Caco-2 (cell line): ENCODE data around the gene ESRRB. TPM values are rescaled to one million over a fixed set of nuclear protein-coding genes. Genes with fewer than 3 reads are reported as not detected.

Experiments used
- BruUV-seq: library from RNA; stranded (reverse); fragments of 400-500 nt; replicated peaks from 2 replicates; lab custom pipeline; 2021; lab: Mats Ljungman, UMichigan
- CTCF ChIA-PET: fragments of 300-600 bp; sonication (Branson Sonifier 250); formaldehyde crosslinking; loops from one replicate; lab custom pipeline; 2022; ENCODE audit warnings: antibody characterized with exemption; lab: Charles Lee
- POLR2A ChIA-PET: fragments of 300-600 bp; sonication (Branson Sonifier 250); formaldehyde crosslinking; loops from one replicate; lab custom pipeline; 2022; ENCODE audit warnings: antibody characterized with exemption; lab: Charles Lee
- DNase-seq, 2 experiments: peaks; one replicate each; pipeline versions ENCODE4 v3.0.0 to v3.0.0-alpha.2; 2020 to 2022
- H3K27me3 ChIP-seq: replicated peaks from 2 replicates; pipeline ENCODE4 v1.6.0; 2011; ENCODE audit warnings: low read length; ENCODE audit not compliant: control insufficient read depth, insufficient read depth
- H3K36me3 ChIP-seq: 2 replicates; pipeline ENCODE4 v1.5.1; 2011; ENCODE audit warnings: low read length; ENCODE audit not compliant: control insufficient read depth, insufficient read depth
- H3K4me1 ChIP-seq: fragments of 250-450 bp; sonication (Bioruptor Pico); 2 replicates; pipeline ENCODE4 v1.5.1; 2020; ENCODE audit warnings: mild to moderate bottlenecking
- H3K4me3 ChIP-seq: 2 replicates; pipeline ENCODE4 v1.5.1; 2011; ENCODE audit warnings: low read depth, mild to moderate bottlenecking, control low read depth, low read length
- H3K9me3 ChIP-seq: fragments of 250-450 bp; sonication (Bioruptor Pico); 2 replicates; pipeline ENCODE4 v1.5.1; 2020; ENCODE audit warnings: mild to moderate bottlenecking, moderate library complexity
- H3K27ac Mint-ChIP-seq: one replicate; pipeline ENCODE4 v1.8.0; 2022; ENCODE audit warnings: mixed read lengths; ENCODE audit not compliant: unreplicated experiment
- H3K27me3 Mint-ChIP-seq: one replicate; pipeline ENCODE4 v1.8.0; 2022; ENCODE audit warnings: mixed read lengths; ENCODE audit not compliant: insufficient read depth, unreplicated experiment
- H3K36me3 Mint-ChIP-seq: one replicate; pipeline ENCODE4 v1.8.0; 2022; ENCODE audit warnings: mild to moderate bottlenecking, mixed read lengths; ENCODE audit not compliant: insufficient read depth, unreplicated experiment
- H3K4me1 Mint-ChIP-seq: one replicate; pipeline ENCODE4 v1.8.0; 2022; ENCODE audit warnings: low read depth, mixed read lengths; ENCODE audit not compliant: unreplicated experiment
- H3K4me3 Mint-ChIP-seq: one replicate; pipeline ENCODE4 v1.8.0; 2022; ENCODE audit warnings: mild to moderate bottlenecking, moderate library complexity, mixed read lengths; ENCODE audit not compliant: unreplicated experiment
- H3K9me3 Mint-ChIP-seq: one replicate; pipeline ENCODE4 v1.8.0; 2022; ENCODE audit warnings: mixed read lengths; ENCODE audit not compliant: unreplicated experiment
- intact Hi-C: fragments of 100-400 bp; cut with micrococcal nuclease; formaldehyde crosslinking; loops from one replicate; pipeline ENCODE4 v1.10.0; 2022; ENCODE audit not compliant: unreplicated experiment
- total RNA-seq: library from RNA; stranded (reverse); gene quantifications from 2 replicates; pipeline ENCODE4 v1.2.3, GENCODE V29; 2022
- TF ChIP-seq, protein P1 (sequence below), 2 experiments: fragments of 200-600 bp in 1 of 2; IDR thresholded peaks; 1 replicate in 1 of 2; 2 replicates in 1 of 2; pipeline versions ENCODE4 v1.5.1 to v1.8.0; 2011 to 2022; ENCODE audit warnings: antibody characterized with exemption in 1 of 2, control low read depth in 1 of 2, inconsistent platforms in 1 of 2, low read depth in 1 of 2, low read length in 1 of 2, mild to moderate bottlenecking in 1 of 2, moderate library complexity in 1 of 2; ENCODE audit not compliant: insufficient read depth in 1 of 2, severe bottlenecking in 1 of 2, unreplicated experiment in 1 of 2

The ESRRB gene
- total RNA-seq, 1 experiment from 2014 or later, result not detected

GRCh38 chr14:76395161-76395560 lies 19.2 kb downstream of the ESRRB start:
- Mint-ChIP-seq H3K9me3 (no peaks in the 10 kb centered on the region), H3K36me3 (no peaks in the 10 kb centered on the region), H3K4me1 (no peaks in the 10 kb centered on the region), H3K4me3 (no peak overlapping the region), H3K27me3 (peaks cover 5% of the 10 kb centered on the region), H3K27ac (no peak overlapping the region)
- no TSS peak for BruUV-seq
- POLR2A ChIA-PET, result no interaction called here
- Histone ChIP-seq H3K9me3 (no peaks in the 10 kb centered on the region), H3K36me3 (no peaks in the 10 kb centered on the region), H3K27me3 (no peaks in the 10 kb centered on the region), H3K4me3 (no peak overlapping the region), H3K4me1 (no peaks in the 10 kb centered on the region)
- CTCF ChIA-PET, result no interaction called here
- TF ChIP-seq, protein P1, sequence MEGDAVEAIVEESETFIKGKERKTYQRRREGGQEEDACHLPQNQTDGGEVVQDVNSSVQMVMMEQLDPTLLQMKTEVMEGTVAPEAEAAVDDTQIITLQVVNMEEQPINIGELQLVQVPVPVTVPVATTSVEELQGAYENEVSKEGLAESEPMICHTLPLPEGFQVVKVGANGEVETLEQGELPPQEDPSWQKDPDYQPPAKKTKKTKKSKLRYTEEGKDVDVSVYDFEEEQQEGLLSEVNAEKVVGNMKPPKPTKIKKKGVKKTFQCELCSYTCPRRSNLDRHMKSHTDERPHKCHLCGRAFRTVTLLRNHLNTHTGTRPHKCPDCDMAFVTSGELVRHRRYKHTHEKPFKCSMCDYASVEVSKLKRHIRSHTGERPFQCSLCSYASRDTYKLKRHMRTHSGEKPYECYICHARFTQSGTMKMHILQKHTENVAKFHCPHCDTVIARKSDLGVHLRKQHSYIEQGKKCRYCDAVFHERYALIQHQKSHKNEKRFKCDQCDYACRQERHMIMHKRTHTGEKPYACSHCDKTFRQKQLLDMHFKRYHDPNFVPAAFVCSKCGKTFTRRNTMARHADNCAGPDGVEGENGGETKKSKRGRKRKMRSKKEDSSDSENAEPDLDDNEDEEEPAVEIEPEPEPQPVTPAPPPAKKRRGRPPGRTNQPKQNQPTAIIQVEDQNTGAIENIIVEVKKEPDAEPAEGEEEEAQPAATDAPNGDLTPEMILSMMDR (IDR thresholded peaks at IDR 0.05; ENCODE audit: insufficient read depth in 1 of 2, low read depth in 1 of 2, low read length in 1 of 2, severe bottlenecking in 1 of 2, unreplicated experiment in 1 of 2), result no peak
- DNase-seq, result no peak
- intact Hi-C loops, result no loop called here

DNA sequence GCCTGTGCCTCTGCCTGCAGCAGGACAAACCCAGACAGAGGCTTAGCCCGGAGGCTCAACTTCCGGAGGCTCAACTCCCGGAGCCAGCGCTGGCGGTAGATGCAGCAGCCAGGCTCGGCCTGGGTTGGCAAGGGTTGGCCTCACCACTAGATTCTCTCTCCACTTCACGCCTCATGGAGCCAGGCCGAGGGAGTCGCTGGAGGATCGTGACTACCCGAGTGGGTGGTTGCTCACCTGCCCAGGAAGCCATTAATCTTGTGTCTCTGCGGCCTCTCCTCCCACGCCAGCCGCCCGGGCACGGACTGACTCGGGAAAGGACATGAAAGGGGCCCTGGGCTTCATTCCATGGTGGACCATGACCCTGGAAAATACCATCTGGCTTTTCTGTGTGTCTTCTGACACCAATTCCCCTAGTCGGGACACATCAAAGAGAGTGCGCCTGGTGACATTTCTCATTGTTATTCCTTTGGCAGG lies 20.8 kb downstream of the ESRRB start:
- H3K36me3 Mint-ChIP-seq, result no peaks in the 10 kb centered on the region
- H3K9me3 Mint-ChIP-seq, result no peaks in the 10 kb centered on the region
- H3K4me3 Mint-ChIP-seq, result no peak overlapping the region
- H3K27ac Mint-ChIP-seq, result no peak overlapping the region
- Histone ChIP-seq H3K4me1 (no peaks in the 10 kb centered on the region), H3K9me3 (no peaks in the 10 kb centered on the region), H3K4me3 (no peak overlapping the region), H3K27me3 (no peaks in the 10 kb centered on the region), H3K36me3 (no peaks in the 10 kb centered on the region)
- no peaks in the 10 kb centered on the region for H3K4me1 Mint-ChIP-seq
- TF ChIP-seq, protein P1 (IDR thresholded peaks at IDR 0.05; ENCODE audit: insufficient read depth in 1 of 2, low read depth in 1 of 2, low read length in 1 of 2, severe bottlenecking in 1 of 2, unreplicated experiment in 1 of 2), result no peak
- CTCF ChIA-PET, result no interaction called here
- no TSS peak for BruUV-seq
- peaks cover 3% of the 10 kb centered on the region for H3K27me3 Mint-ChIP-seq
- DNase-seq, result no peak
- POLR2A ChIA-PET, result no interaction called here
- intact Hi-C loops, result no loop called here

GRCh38 chr14:76405627-76406026 lies 29.7 kb downstream of the ESRRB start:
- intact Hi-C loops, result no loop called here
- no peaks in the 10 kb centered on the region for H3K4me1 Mint-ChIP-seq
- H3K27ac Mint-ChIP-seq, result no peak overlapping the region

More at GRCh38 chr14:76405627-76406026, 29.7 kb downstream of the ESRRB start:
- Mint-ChIP-seq H3K36me3 (no peaks in the 10 kb centered on the region), H3K9me3 (no peaks in the 10 kb centered on the region), H3K4me3 (no peak overlapping the region), H3K27me3 (peaks cover 5% of the 10 kb centered on the region)
- H3K36me3 ChIP-seq, result no peaks in the 10 kb centered on the region
- BruUV-seq, result no TSS peak
- no peaks in the 10 kb centered on the region for H3K9me3 ChIP-seq
- no peaks in the 10 kb centered on the region for H3K27me3 ChIP-seq
- POLR2A ChIA-PET, result no interaction called here
- no peak for DNase-seq
- TF ChIP-seq, protein P1 (IDR thresholded peaks at IDR 0.05; ENCODE audit: insufficient read depth in 1 of 2, low read depth in 1 of 2, low read length in 1 of 2, severe bottlenecking in 1 of 2, unreplicated experiment in 1 of 2), result no peak
- CTCF ChIA-PET, result no interaction called here
- H3K4me3 ChIP-seq, result no peak overlapping the region
- no peaks in the 10 kb centered on the region for H3K4me1 ChIP-seq
